ENCODE data around the gene RETN.

DNA sequence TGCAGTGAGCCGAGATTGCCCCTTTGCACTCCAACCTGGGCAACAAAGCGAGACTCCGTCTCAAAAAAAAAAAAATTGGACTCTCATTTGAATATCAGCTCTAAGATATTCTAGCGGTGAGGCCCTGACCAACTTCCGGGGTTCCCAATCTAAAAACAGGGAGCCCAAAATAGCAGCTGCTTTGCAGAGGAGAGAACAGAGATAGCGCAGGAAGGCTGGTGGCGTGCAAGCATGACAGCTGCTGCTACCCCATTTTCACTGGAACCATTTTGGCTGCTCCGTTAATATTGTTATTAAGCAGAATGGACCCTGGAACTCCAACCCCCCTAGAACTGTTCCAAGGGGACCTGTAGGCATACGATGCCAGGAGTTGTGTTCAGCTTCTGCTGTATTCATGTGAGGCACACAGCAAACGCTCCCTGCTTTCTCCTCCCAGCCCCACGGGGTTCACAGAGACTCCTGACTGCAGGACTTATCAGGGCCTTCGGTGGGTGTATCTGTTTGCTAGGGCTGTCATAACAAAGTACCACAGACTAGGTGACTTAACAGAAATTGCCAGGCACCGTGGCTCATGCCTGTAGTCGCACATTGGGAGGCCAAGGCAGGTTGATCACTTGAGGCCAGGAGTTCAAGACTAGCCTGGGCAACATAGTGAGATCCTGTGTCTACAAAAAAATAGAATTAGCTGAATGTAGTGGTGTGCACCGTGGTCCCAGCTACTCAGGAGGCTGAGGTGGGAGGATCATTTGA is 20.4 kb upstream of the RETN start:
- TF ChIP-seq EZH2 (IDR thresholded peaks at IDR 0.05; ENCODE audit: low read depth, unreplicated experiment) = no peak
- no peak for TF ChIP-seq JUNB (IDR thresholded peaks at IDR 0.05; ENCODE audit: unreplicated experiment)
- no peak for TF ChIP-seq EZH2phosphoT487 (IDR thresholded peaks at IDR 0.05; ENCODE audit: unreplicated experiment)
